PC-3 (cell line): Measurements from ENCODE around the gene TIAM1. TPM values are rescaled to one million over a fixed set of nuclear protein-coding genes. Genes with fewer than 3 reads are reported as not detected.

Source experiments
- ATAC-seq: fragments of 200-7000 bp; cut with Tn5 transposase; 2 replicates; pipeline ENCODE4 v1.9.1; 2020; ENCODE audit warnings: mild to moderate bottlenecking, moderate library complexity
- BruUV-seq: library from RNA; stranded (reverse); fragments of 400-500 nt; replicated peaks from 2 replicates; lab custom pipeline; 2021; lab: Mats Ljungman, UMichigan
- CTCF ChIA-PET: fragments of 300-600 bp; sonication (Branson Sonifier 250); formaldehyde crosslinking; loops from one replicate; lab custom pipeline; 2022; ENCODE audit warnings: antibody characterized with exemption; lab: Charles Lee
- POLR2A ChIA-PET: fragments of 300-600 bp; sonication (Branson Sonifier 250); formaldehyde crosslinking; loops from one replicate; lab custom pipeline; 2022; ENCODE audit warnings: antibody characterized with exemption; ENCODE audit not compliant: unreplicated experiment; lab: Charles Lee
- DNase-seq: peaks from one replicate; pipeline ENCODE4 v3.0.0-alpha.2; 2015
- H2AFZ ChIP-seq: fragments of 300-600 bp; sonication (generic); 2 replicates; pipeline ENCODE4 v1.6.0; 2016; ENCODE audit warnings: antibody characterized with exemption, low read length
- H3F3A ChIP-seq: fragments of 300-600 bp; sonication (generic); one replicate; pipeline ENCODE4 v1.6.0; 2017; ENCODE audit warnings: antibody characterized with exemption, low read length, control low read depth, mild to moderate bottlenecking; ENCODE audit not compliant: unreplicated experiment
- H3K27ac ChIP-seq: fragments of 300-600 bp; sonication (generic); 2 replicates; pipeline ENCODE4 v1.5.1; 2016; ENCODE audit warnings: mild to moderate bottlenecking, low read length
- H3K27me3 ChIP-seq: fragments of 300-600 bp; sonication (generic); 2 replicates; pipeline ENCODE4 v1.6.1; 2016; ENCODE audit warnings: low read length, mixed read lengths
- H3K36me3 ChIP-seq: fragments of 300-600 bp; sonication (generic); 2 replicates; pipeline ENCODE4 v1.6.1; 2016; ENCODE audit warnings: low read depth, mixed run types, low read length, mixed read lengths
- H3K4me1 ChIP-seq: fragments of 300-600 bp; sonication (generic); 2 replicates; pipeline ENCODE4 v1.5.1; 2016; ENCODE audit warnings: low read length; ENCODE audit not compliant: insufficient read depth
- H3K4me2 ChIP-seq: fragments of 300-600 bp; sonication (generic); 2 replicates; pipeline ENCODE4 v1.6.0; 2016; ENCODE audit warnings: low read length
- H3K4me3 ChIP-seq: fragments of 300-600 bp; sonication (generic); 2 replicates; pipeline ENCODE4 v1.5.1; 2016; ENCODE audit warnings: mild to moderate bottlenecking, low read length, mixed read lengths
- H3K79me2 ChIP-seq: fragments of 300-600 bp; sonication (generic); 2 replicates; pipeline ENCODE4 v1.6.1; 2017; ENCODE audit warnings: low read length, mixed read lengths
- H3K9ac ChIP-seq: fragments of 300-600 bp; sonication (generic); 2 replicates; pipeline ENCODE4 v1.6.0; 2016; ENCODE audit warnings: mild to moderate bottlenecking, low read length
- H3K9me2 ChIP-seq: fragments of 300-600 bp; sonication (generic); replicated peaks from 2 replicates; pipeline ENCODE4 v1.6.1; 2016; ENCODE audit warnings: mixed run types, low read length, mixed read lengths
- H3K9me3 ChIP-seq: fragments of 300-600 bp; sonication (generic); 2 replicates; pipeline ENCODE4 v1.6.1; 2016; ENCODE audit warnings: low read length, mixed read lengths
- H4K20me1 ChIP-seq: fragments of 300-600 bp; sonication (generic); 2 replicates; pipeline ENCODE4 v1.6.1; 2016; ENCODE audit warnings: low read length, mixed read lengths
- CTCF ChIP-seq: fragments of 300-600 bp; sonication (generic); conservative IDR thresholded peaks from 2 replicates; pipeline ENCODE4 v1.5.1; 2017; ENCODE audit warnings: antibody characterized with exemption, low read depth, mild to moderate bottlenecking, low read length
- EZH2 ChIP-seq: fragments of 300-600 bp; sonication (generic); IDR thresholded peaks from one replicate; pipeline ENCODE4 v1.6.1; 2017; ENCODE audit warnings: antibody characterized with exemption, mild to moderate bottlenecking, low read length; ENCODE audit not compliant: unreplicated experiment
- EZH2phosphoT487 ChIP-seq: fragments of 300-600 bp; sonication (generic); IDR thresholded peaks from 2 replicates; pipeline ENCODE4 v1.6.1; 2018; ENCODE audit warnings: mild to moderate bottlenecking, antibody characterized with exemption, low read length, borderline replicate concordance
- intact Hi-C: fragments of 100-400 bp; cut with micrococcal nuclease; formaldehyde crosslinking; loops from 2 replicates; pipeline ENCODE4 v1.9.0; 2023
- total RNA-seq: library from RNA; depleted of rRNA; stranded (reverse); fragments of >200 nt; gene quantifications from 2 replicates; pipeline ENCODE4 v1.2.3, GENCODE V29; 2014

The TIAM1 gene
- total RNA-seq, 1 experiment from 2014 or later = 19.1 TPM

GRCh38 chr21:31132574-31133242 lies 211.4 kb downstream of the TIAM1 start:
- BruUV-seq = no TSS peak
- CTCF ChIA-PET = no interaction called here
- H3K79me2 ChIP-seq = no peaks in the 10 kb centered on the region
- H3K9me3 ChIP-seq = no peaks in the 10 kb centered on the region
- H3K4me1 ChIP-seq = no peaks in the 10 kb centered on the region
- no peaks in the 10 kb centered on the region for H4K20me1 ChIP-seq
- no peak overlapping the region for H2AFZ ChIP-seq
- TF ChIP-seq CTCF = no peak
- no peaks in the 10 kb centered on the region for H3F3A ChIP-seq
- POLR2A ChIA-PET = no interaction called here
- H3K27me3 ChIP-seq = no peaks in the 10 kb centered on the region
- no peak overlapping the region for H3K27ac ChIP-seq
- H3K4me2 ChIP-seq = no peak overlapping the region
- H3K9me2 ChIP-seq = no peaks in the 10 kb centered on the region
- no peak overlapping the region for H3K9ac ChIP-seq
- H3K4me3 ChIP-seq = no peak overlapping the region
- no peak for ATAC-seq
- no peaks in the 10 kb centered on the region for H3K36me3 ChIP-seq
- no peak for DNase-seq
- intact Hi-C loops = no loop called here

- no peak for TF ChIP-seq EZH2phosphoT487
- Histone ChIP-seq H3F3A (no peaks in the 10 kb centered on the region), H3K27ac (no peak overlapping the region), H3K4me2 (no peak overlapping the region), H3K4me1 (no peaks in the 10 kb centered on the region), H3K36me3 (no peaks in the 10 kb centered on the region), H3K27me3 (no peaks in the 10 kb centered on the region), H3K9me2 (no peaks in the 10 kb centered on the region), H3K9me3 (no peaks in the 10 kb centered on the region), H3K79me2 (no peaks in the 10 kb centered on the region), H3K9ac (no peak overlapping the region), H3K4me3 (no peak overlapping the region), H2AFZ (no peak overlapping the region), H4K20me1 (no peaks in the 10 kb centered on the region)
- BruUV-seq = no TSS peak
- DNase-seq (no peak), ATAC-seq (no peak)
- ChIA-PET POLR2A (no interaction called here), CTCF (no interaction called here)
- intact Hi-C loops = no loop called here
Measured at GRCh38 chr21:31130821-31131220, 213.2 kb downstream of the TIAM1 start.

GRCh38 chr21:31128234-31128633 lies 215.8 kb downstream of the TIAM1 start:
- Histone ChIP-seq H3K4me2 (no peak overlapping the region), H2AFZ (no peak overlapping the region), H3K9me2 (no peaks in the 10 kb centered on the region), H3F3A (no peaks in the 10 kb centered on the region), H3K4me3 (no peak overlapping the region), H4K20me1 (no peaks in the 10 kb centered on the region), H3K79me2 (no peaks in the 10 kb centered on the region), H3K4me1 (no peaks in the 10 kb centered on the region), H3K9ac (no peak overlapping the region), H3K9me3 (no peaks in the 10 kb centered on the region), H3K27ac (no peak overlapping the region), H3K36me3 (no peaks in the 10 kb centered on the region), H3K27me3 (no peaks in the 10 kb centered on the region)
- POLR2A ChIA-PET = no interaction called here
- ATAC-seq (no peak), DNase-seq (no peak)
- no TSS peak for BruUV-seq
- TF ChIP-seq EZH2 (no peak), EZH2phosphoT487 (no peak), CTCF (no peak)
- CTCF ChIA-PET = no interaction called here
- intact Hi-C loops = no loop called here
